MM.1S (cell line): ENCODE measurements around the gene KRTAP4-1.

Experiments used
- CTCF ChIP-seq: fragments of 300-600 bp; sonication (generic); IDR thresholded peaks from 2 replicates; pipeline ENCODE4 v1.5.1; 2016; ENCODE audit warnings: antibody characterized with exemption, low read length, mixed read lengths
- EZH2 ChIP-seq: fragments of 300-600 bp; sonication (generic); optimal IDR thresholded peaks from 2 replicates; pipeline ENCODE3; 2017; ENCODE audit warnings: low read depth, mild to moderate bottlenecking, antibody characterized with exemption, low read length, mixed read lengths
- EZH2phosphoT487 ChIP-seq: fragments of 300-600 bp; sonication (generic); IDR thresholded peaks from 2 replicates; pipeline ENCODE4 v1.6.1; 2018; ENCODE audit warnings: antibody characterized with exemption, low read length

GRCh38 chr17:41226051-41226450 is 41.3 kb upstream of the KRTAP4-1 start:
- TF ChIP-seq CTCF, result no peak
- no peak for TF ChIP-seq EZH2
- no peak for TF ChIP-seq EZH2phosphoT487
